HFFc6 (cell line): ENCODE measurements around the gene PPARA. TPM values are rescaled to one million over a fixed set of nuclear protein-coding genes. Genes with fewer than 3 reads are reported as not detected.
"Not testable (repeated sequence)": the region's sequence is repeated elsewhere in the genome, so short reads cannot be mapped to it uniquely, and the experiment has no call there.

Experiments used
- DNase-seq: peaks from one replicate; pipeline ENCODE4 v3.0.0-alpha.2; 2018
- H3K27ac Mint-ChIP-seq: 2 replicates; pipeline ENCODE4 v1.8.0; 2020; ENCODE audit warnings: mild to moderate bottlenecking, mixed read lengths
- H3K27me3 Mint-ChIP-seq: 2 replicates; pipeline ENCODE4 v1.8.0; 2021; ENCODE audit warnings: mild to moderate bottlenecking, moderate library complexity, mixed read lengths; ENCODE audit not compliant: insufficient read depth
- H3K36me3 Mint-ChIP-seq: 2 replicates; pipeline ENCODE4 v1.8.0; 2021; ENCODE audit warnings: low read depth, mixed read lengths
- H3K4me1 Mint-ChIP-seq: 2 replicates; pipeline ENCODE4 v1.8.0; 2020; ENCODE audit warnings: low read depth, mixed read lengths
- H3K4me3 Mint-ChIP-seq: 2 replicates; pipeline ENCODE4 v1.8.0; 2020; ENCODE audit warnings: mild to moderate bottlenecking, moderate library complexity, mixed read lengths
- H3K9me3 Mint-ChIP-seq: 2 replicates; pipeline ENCODE4 v1.8.0; 2020; ENCODE audit warnings: mild to moderate bottlenecking, mixed read lengths
- total RNA-seq, 6 experiments: library from RNA; stranded (reverse); fragmentation: NEBNext Ultra II Directional; extraction: Animal tissue kit (Norgen Biotek cat#: 25700); gene quantifications; 2 replicates in 1 of 6; 3 replicates in 5 of 6; pipeline ENCODE4 v1.2.3, GENCODE V29; 2021
- TF ChIP-seq, protein P1 (sequence below): fragments of 200-600 bp; sonication (generic); IDR thresholded peaks from 2 replicates; pipeline ENCODE4 v1.5.0; 2021; ENCODE audit warnings: antibody characterized with exemption, mild to moderate bottlenecking

PPARA gene
- total RNA-seq, 6 experiments from 2014 or later: 14.1 to 16.0 (median 15.1) TPM

DNA sequence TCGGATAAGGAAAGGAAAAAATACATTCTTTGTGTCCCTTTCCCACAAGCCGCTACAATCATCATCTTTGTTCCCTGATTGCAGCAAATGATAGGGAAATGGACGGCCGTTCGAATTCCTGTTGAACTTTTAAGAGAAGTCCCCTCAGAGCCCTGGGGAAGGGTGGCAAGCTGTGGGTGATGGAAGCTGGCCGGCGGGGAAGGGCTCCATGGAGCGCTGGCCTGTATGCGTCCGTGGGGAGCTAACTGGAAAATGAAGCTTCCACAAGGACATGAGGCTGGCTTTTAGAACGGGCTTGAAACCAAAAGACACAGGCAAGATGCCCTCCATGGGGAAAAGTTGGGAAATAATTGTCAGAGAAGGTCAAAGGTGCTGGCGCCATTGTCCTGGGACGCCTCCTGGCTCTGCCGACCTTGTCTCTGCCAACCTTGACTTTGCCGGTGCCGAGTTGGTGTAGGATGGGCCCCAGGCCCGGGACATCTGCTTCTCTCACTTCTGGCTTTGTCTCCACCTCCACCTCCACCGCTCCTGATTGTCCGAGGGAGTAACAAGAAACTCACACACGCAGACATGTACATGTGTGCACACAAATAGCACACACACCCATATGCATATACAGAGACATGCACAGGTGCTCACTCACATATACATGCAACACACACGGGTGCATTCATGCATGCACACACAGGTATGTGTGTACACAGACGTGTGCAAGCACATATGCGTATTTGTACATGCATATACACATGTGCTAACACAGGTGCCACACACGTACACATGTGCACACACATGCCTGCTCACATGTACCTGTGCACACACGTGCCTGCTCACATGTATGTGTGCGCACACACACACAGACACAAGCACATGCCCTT is 14.5 kb upstream of the PPARA start:
- peaks cover 12% of the 10 kb centered on the region for H3K27me3 Mint-ChIP-seq
- DNase-seq: no peak
- no peaks in the 10 kb centered on the region for H3K9me3 Mint-ChIP-seq
- TF ChIP-seq, protein P1, sequence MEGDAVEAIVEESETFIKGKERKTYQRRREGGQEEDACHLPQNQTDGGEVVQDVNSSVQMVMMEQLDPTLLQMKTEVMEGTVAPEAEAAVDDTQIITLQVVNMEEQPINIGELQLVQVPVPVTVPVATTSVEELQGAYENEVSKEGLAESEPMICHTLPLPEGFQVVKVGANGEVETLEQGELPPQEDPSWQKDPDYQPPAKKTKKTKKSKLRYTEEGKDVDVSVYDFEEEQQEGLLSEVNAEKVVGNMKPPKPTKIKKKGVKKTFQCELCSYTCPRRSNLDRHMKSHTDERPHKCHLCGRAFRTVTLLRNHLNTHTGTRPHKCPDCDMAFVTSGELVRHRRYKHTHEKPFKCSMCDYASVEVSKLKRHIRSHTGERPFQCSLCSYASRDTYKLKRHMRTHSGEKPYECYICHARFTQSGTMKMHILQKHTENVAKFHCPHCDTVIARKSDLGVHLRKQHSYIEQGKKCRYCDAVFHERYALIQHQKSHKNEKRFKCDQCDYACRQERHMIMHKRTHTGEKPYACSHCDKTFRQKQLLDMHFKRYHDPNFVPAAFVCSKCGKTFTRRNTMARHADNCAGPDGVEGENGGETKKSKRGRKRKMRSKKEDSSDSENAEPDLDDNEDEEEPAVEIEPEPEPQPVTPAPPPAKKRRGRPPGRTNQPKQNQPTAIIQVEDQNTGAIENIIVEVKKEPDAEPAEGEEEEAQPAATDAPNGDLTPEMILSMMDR: no peak
- H3K27ac Mint-ChIP-seq: no peak overlapping the region
- H3K36me3 Mint-ChIP-seq: no peaks in the 10 kb centered on the region
- no peaks in the 10 kb centered on the region for H3K4me1 Mint-ChIP-seq
- no peak overlapping the region for H3K4me3 Mint-ChIP-seq

DNA sequence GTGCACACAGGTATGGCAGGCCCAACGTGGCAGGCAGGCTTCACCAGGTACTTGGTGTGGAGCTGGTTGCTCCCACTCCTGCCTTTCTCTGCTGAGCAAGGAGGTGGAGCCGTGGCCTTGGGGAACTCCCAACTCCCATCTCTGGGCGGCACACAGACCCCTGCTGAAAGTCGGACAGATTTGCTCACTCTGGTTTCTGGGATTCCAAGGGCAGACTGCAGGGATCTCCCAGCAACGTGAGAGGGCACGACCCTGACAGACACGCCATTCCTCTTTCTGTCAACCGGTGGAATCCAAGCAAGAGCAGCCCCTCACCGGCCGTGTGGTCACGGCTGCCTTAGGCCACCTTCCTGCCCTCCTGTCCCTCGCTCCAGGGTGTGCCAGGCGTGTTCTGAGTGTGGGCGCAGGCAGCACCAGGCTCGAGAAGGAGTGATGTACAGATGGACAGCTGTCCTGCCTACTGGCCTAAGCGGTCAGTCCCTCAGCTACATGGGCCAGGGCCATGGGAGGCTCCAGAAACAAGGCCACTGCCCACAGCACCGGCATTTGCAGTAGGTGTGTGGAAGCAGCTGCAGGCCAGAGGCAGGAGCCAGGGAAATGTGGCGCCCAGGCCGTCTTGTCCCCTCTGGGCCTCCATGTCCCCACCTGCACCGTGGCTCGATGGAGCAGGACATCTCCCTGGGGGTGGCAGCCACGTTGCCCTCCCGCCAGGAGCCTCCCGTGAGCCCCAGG is 13.7 kb upstream of the PPARA start:
- DNase-seq: no peak
- H3K27ac Mint-ChIP-seq: no peak overlapping the region

DNA sequence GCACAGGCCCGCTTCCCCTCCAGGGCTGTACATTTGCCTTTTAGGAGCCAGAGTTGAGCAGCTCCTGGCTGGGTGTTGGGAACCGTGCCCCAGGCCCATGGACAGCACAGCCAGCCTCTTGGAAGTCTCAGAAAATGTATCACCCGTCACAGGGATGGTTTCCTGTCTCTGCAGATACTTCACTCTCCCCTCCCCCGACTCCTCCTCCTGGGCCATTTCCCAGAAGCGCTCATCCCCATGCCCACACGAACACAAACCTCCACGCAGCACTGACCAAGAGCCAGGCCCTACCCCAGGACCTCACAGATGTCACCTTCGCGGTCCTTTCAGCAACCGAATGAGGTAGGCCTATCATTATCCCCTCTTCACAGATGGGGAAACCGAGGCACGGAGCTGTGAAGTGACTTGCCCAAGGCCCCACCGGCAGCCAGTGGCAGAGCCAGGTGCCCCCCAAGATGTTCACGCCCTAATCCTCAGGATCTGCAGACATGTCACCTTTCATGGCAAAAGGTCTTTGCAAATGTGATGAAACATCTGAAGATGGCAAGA is 13.0 kb upstream of the PPARA start:
- H3K4me1 Mint-ChIP-seq: no peaks in the 10 kb centered on the region
- TF ChIP-seq, protein P1: no peak

More for the DNA sequence above, 13.7 kb upstream of the PPARA start:
- TF ChIP-seq, protein P1: no peak
- peaks cover 12% of the 10 kb centered on the region for H3K27me3 Mint-ChIP-seq
- no peaks in the 10 kb centered on the region for H3K36me3 Mint-ChIP-seq
- no peak overlapping the region for H3K4me3 Mint-ChIP-seq
- H3K9me3 Mint-ChIP-seq: no peaks in the 10 kb centered on the region
- no peaks in the 10 kb centered on the region for H3K4me1 Mint-ChIP-seq

DNA sequence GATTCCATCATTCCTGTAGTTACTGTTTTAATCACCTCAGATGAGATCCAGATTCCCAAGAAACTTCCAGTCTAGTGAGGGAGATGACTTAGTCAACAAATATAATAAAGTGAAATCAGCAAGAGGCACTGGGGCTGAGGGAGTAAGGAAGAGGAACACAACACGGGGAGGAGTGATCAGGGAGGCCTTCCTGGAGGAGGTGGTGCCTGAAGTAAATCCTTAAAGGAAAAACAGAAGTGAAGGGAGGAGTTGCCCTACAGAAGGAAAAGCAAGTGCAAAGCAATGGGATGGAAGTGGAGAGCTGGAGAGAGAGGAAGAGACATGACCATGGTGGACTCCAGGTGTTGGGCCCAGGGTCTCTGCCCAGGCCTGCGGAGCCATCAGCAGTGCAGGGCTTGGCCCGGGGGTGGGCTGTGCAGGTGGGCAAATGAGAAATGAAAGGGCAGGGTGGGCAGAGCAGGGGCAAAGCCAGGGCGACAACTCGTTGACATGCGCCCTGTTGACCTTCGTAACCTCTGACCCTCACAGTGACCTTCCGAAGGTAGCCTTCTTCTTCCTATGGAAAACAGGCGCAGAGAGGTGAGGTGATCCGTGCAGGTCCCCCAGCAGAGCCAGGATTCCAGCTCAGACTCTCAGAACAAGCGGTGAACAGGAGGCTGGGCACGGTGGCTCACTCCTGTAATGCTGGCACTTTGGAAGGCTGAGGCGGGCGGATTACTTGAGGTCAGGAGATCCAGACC is 12.1 kb upstream of the PPARA start:
- Mint-ChIP-seq H3K27ac (no peak overlapping the region), H3K27me3 (peaks cover 15% of the 10 kb centered on the region), H3K36me3 (no peaks in the 10 kb centered on the region), H3K4me3 (no peak overlapping the region), H3K4me1 (no peaks in the 10 kb centered on the region), H3K9me3 (no peaks in the 10 kb centered on the region)
- DNase-seq: no peak
- TF ChIP-seq, protein P1: no peak

More for the DNA sequence above, 13.0 kb upstream of the PPARA start:
- Mint-ChIP-seq H3K27ac (no peak overlapping the region), H3K4me3 (no peak overlapping the region), H3K36me3 (no peaks in the 10 kb centered on the region), H3K27me3 (peaks cover 10% of the 10 kb centered on the region), H3K9me3 (no peaks in the 10 kb centered on the region)
- DNase-seq: no peak

DNA sequence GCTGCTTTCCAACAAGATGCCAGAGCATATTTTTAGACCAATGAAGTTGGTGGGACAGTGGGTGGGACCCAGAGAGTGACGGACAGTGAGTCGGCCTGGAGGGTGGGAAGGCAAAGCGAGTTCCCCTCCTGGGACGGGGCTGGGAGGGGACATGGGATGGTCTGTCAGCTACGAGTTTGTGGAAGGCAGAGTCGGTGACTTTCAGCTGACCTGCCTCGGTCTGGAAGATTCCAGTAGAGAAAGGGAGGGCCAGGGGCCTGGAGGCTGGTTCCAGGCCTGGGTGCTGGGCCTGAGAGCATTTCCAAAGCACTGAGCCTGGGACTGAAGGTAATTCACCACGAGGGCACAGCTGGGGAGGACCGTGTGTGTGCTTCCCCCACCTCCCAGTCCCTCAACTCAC is 10.9 kb upstream of the PPARA start:
- H3K9me3 Mint-ChIP-seq, DNase-seq, H3K27ac Mint-ChIP-seq, H3K4me1 Mint-ChIP-seq, H3K4me3 Mint-ChIP-seq, H3K36me3 Mint-ChIP-seq: not testable (repeated sequence)
- H3K27me3 Mint-ChIP-seq: peaks cover 20% of the 10 kb centered on the region
